SK-N-SH (cell line): ENCODE data around the gene OR10A5. TPM values are rescaled to one million over a fixed set of nuclear protein-coding genes. Genes with fewer than 3 reads are reported as not detected.
"Not testable (repeated sequence)": the region's sequence is repeated elsewhere in the genome, so short reads cannot be mapped to it uniquely, and the experiment has no call there.

Source experiments
- CTCF ChIA-PET: fragments of 300-600, 350-600 bp; formaldehyde crosslinking; extraction: SDS; loops from one replicate; lab custom pipeline; 2021; lab: Yijun Ruan, JAX
- POLR2A ChIA-PET: fragments of 350-600 bp; sonication (Branson Sonifier 250); formaldehyde crosslinking; extraction: SDS; loops from one replicate; lab custom pipeline; 2020; ENCODE audit warnings: antibody characterized with exemption, inconsistent platforms; lab: Yijun Ruan, JAX
- DNase-seq: peaks from one replicate; pipeline ENCODE4 v3.0.0; 2012
- H2AFZ ChIP-seq: fragments of 200-600 bp; sonication (generic); 2 replicates; pipeline ENCODE4 v1.8.1; 2016; ENCODE audit warnings: antibody characterized with exemption, mild to moderate bottlenecking, low read depth
- H3F3A ChIP-seq: fragments of 200-600 bp; sonication (generic); replicated peaks from 2 replicates; pipeline ENCODE3; 2016; ENCODE audit warnings: antibody characterized with exemption, mild to moderate bottlenecking; ENCODE audit not compliant: insufficient read depth
- H3K27ac ChIP-seq, 2 experiments: fragments of 200-500 bp in 1 of 2; fragments of 200-600 bp in 1 of 2; sonication (Bioruptor generic) in 1 of 2; sonication (generic), shearing (Covaris generic) in 1 of 2; 2 replicates each; pipeline versions ENCODE4 v1.5.1 to v1.6.1; 2014 to 2016; ENCODE audit warnings: low read depth in 2 of 2, inconsistent platforms in 1 of 2, low read length in 1 of 2, mild to moderate bottlenecking in 1 of 2, mixed read lengths in 1 of 2
- H3K27me3 ChIP-seq: fragments of 200-600 bp; sonication (generic), shearing (Covaris generic); 2 replicates; pipeline ENCODE4 v1.6.1; 2016; ENCODE audit warnings: mixed run types; ENCODE audit not compliant: insufficient read depth
- H3K36me3 ChIP-seq, 2 experiments: fragments of 200-500 bp in 1 of 2; fragments of 200-600 bp in 1 of 2; sonication (Bioruptor generic) in 1 of 2; sonication (generic) in 1 of 2; replicated peaks in 1 of 2; 2 replicates each; pipeline versions ENCODE3 to v1.5.1; 2014 to 2016; ENCODE audit warnings: low read length in 1 of 2, mild to moderate bottlenecking in 1 of 2; ENCODE audit not compliant: insufficient read depth in 2 of 2, control insufficient read depth in 1 of 2
- H3K4me1 ChIP-seq, 2 experiments: fragments of 200-500 bp in 1 of 2; fragments of 200-600 bp in 1 of 2; sonication (Bioruptor generic) in 1 of 2; sonication (generic), shearing (Covaris generic) in 1 of 2; 2 replicates each; pipeline versions ENCODE4 v1.5.1 to v1.6.1; 2014 to 2016; ENCODE audit warnings: low read depth in 1 of 2, low read length in 1 of 2, mixed run types in 1 of 2; ENCODE audit not compliant: insufficient read depth in 2 of 2, control insufficient read depth in 1 of 2
- H3K4me2 ChIP-seq: fragments of 200-600 bp; sonication (generic), shearing (Covaris generic); 2 replicates; pipeline ENCODE4 v1.6.1; 2017; ENCODE audit warnings: mixed run types
- H3K4me3 ChIP-seq, 2 experiments: fragments of 200-500 bp in 1 of 2; fragments of 200-600 bp in 1 of 2; sonication (Bioruptor generic) in 1 of 2; sonication (generic), shearing (Covaris generic) in 1 of 2; 2 replicates each; pipeline versions ENCODE4 v1.5.1 to v1.8.1; 2014 to 2016; ENCODE audit warnings: low read depth in 2 of 2, inconsistent platforms in 1 of 2, low read length in 1 of 2, mild to moderate bottlenecking in 1 of 2, mixed read lengths in 1 of 2, moderate library complexity in 1 of 2
- H3K79me2 ChIP-seq: fragments of 200-600 bp; sonication (generic); 2 replicates; pipeline ENCODE4 v1.8.1; 2017; ENCODE audit warnings: mild to moderate bottlenecking; ENCODE audit not compliant: insufficient read depth
- H3K9ac ChIP-seq: fragments of 200-600 bp; sonication (generic); 2 replicates; pipeline ENCODE4 v1.6.1; 2017; ENCODE audit warnings: mixed run types
- H3K9me2 ChIP-seq: fragments of 200-600 bp; sonication (generic); 2 replicates; pipeline ENCODE4 v1.6.1; 2017; ENCODE audit warnings: mixed run types
- H3K9me3 ChIP-seq: fragments of 200-600 bp; sonication (generic); 2 replicates; pipeline ENCODE4 v1.6.1; 2017; ENCODE audit warnings: mixed run types, mild to moderate bottlenecking, moderate library complexity
- H4K20me1 ChIP-seq: fragments of 200-600 bp; sonication (generic); 2 replicates; pipeline ENCODE4 v1.6.1; 2017; ENCODE audit warnings: mild to moderate bottlenecking, mixed run types; ENCODE audit not compliant: insufficient read depth
- CHD2 ChIP-seq: fragments of 150-350 bp; IDR thresholded peaks from 2 replicates; pipeline ENCODE4 v1.6.1; 2018; ENCODE audit warnings: low read length; ENCODE audit not compliant: partially characterized antibody
- CTCF ChIP-seq: fragments of 200-600 bp; sonication (generic); IDR thresholded peaks from 2 replicates; pipeline ENCODE4 v1.6.1; 2017; ENCODE audit warnings: antibody characterized with exemption, mild to moderate bottlenecking, moderate library complexity
- ELF1 ChIP-seq: IDR thresholded peaks from 2 replicates; pipeline ENCODE4 v1.4.0; 2012
- FOSL2 ChIP-seq: IDR thresholded peaks from 2 replicates; pipeline ENCODE4 v1.4.0; 2012; ENCODE audit warnings: low read depth, mild to moderate bottlenecking, moderate library complexity, borderline replicate concordance
- FOXJ3 ChIP-seq: sonication (generic); formaldehyde crosslinking; IDR thresholded peaks from 2 replicates; pipeline ENCODE4 v1.5.1; 2020; ENCODE audit warnings: mild to moderate bottlenecking, missing genetic modification reagents
- GABPA ChIP-seq: IDR thresholded peaks from 2 replicates; pipeline ENCODE4 v1.4.0; 2012; ENCODE audit warnings: low read depth, mild to moderate bottlenecking
- IRF3 ChIP-seq: fragments of 150-350 bp; IDR thresholded peaks from 2 replicates; pipeline ENCODE4 v1.6.1; 2016; ENCODE audit warnings: mild to moderate bottlenecking, low read depth, low read length
- PBX3 ChIP-seq: IDR thresholded peaks from 2 replicates; pipeline ENCODE4; 2012
- POLR2AphosphoS5 ChIP-seq: IDR thresholded peaks from 2 replicates; pipeline ENCODE4 v1.6.1; 2012; ENCODE audit warnings: low read depth, low read length
- REST ChIP-seq: IDR thresholded peaks from 2 replicates; pipeline ENCODE4 v1.6.1; 2012; ENCODE audit warnings: mild to moderate bottlenecking, low read depth, low read length, moderate library complexity
- SIN3A ChIP-seq: IDR thresholded peaks from 2 replicates; pipeline ENCODE4 v1.6.1; 2012; ENCODE audit warnings: low read depth, mild to moderate bottlenecking, low read length, moderate library complexity, borderline replicate concordance
- SMC3 ChIP-seq: IDR thresholded peaks from 2 replicates; pipeline ENCODE4 v1.6.1; 2012; ENCODE audit warnings: low read depth, low read length, improper control_type of control experiment
- TAF1 ChIP-seq: IDR thresholded peaks from 2 replicates; pipeline ENCODE4 v1.6.1; 2012; ENCODE audit warnings: low read depth, mild to moderate bottlenecking, low read length, moderate library complexity, borderline replicate concordance
- WGBS: methylation state at CpG from one replicate; pipeline ENCODE4 v1.1.6; 2017; ENCODE audit warnings: low lambda C conversion rate; 5-methylcytosine and 5-hydroxymethylcytosine counted together
- polyA plus RNA-seq, 3 experiments: library from polyadenylated mRNA; depleted of rRNA; stranded (reverse); fragments of >200 nt; gene quantifications; 2 replicates each; pipeline ENCODE4 v1.2.3, GENCODE V29; 2012

OR10A5 gene
- polyA plus RNA-seq, 1 of the 3 experiments (the other 2 are of a cell fraction), result not detected

GRCh38 chr11:6844356-6844755, 1.1 kb upstream of the OR10A5 start:
- CTCF ChIA-PET, result no interaction called here
- Histone ChIP-seq H3K79me2 (no peaks in the 10 kb centered on the region), H4K20me1 (no peaks in the 10 kb centered on the region), H3K9me2 (no peaks in the 10 kb centered on the region), H3K4me2 (no peak overlapping the region), H3K9me3 (no peaks in the 10 kb centered on the region), H3K4me1 (no peaks in the 10 kb centered on the region), H3K36me3 (no peaks in the 10 kb centered on the region), H3K27ac (no peak overlapping the region)
- POLR2A ChIA-PET, result no interaction called here
- TF ChIP-seq PBX3 (no peak), CHD2 (no peak), FOSL2 (no peak), POLR2AphosphoS5 (no peak), ELF1 (no peak)
- TF ChIP-seq, all 33 proteins: peak for 0
- 4% methylated on average over 5 of the region's 5 CpGs for WGBS
- no peaks in the 10 kb centered on the region for H3F3A ChIP-seq
- H3K9ac ChIP-seq, result no peak overlapping the region
- no peaks in the 10 kb centered on the region for H3K27me3 ChIP-seq
- no peak for DNase-seq
- no peak overlapping the region for H3K4me3 ChIP-seq
- no peak overlapping the region for H2AFZ ChIP-seq

- no peak overlapping the region for H3K4me3 ChIP-seq
- H4K20me1 ChIP-seq, result no peaks in the 10 kb centered on the region
- H3K36me3 ChIP-seq, result no peaks in the 10 kb centered on the region
- no peaks in the 10 kb centered on the region for H3K9me2 ChIP-seq
- TF ChIP-seq IRF3, result no peak
- no peak for TF ChIP-seq FOXJ3
- no peak for TF ChIP-seq SMC3
- TF ChIP-seq TAF1, result no peak
- TF ChIP-seq SIN3A, result no peak
- no peak for TF ChIP-seq GABPA
- TF ChIP-seq CTCF, result no peak
- TF ChIP-seq REST, result no peak
- CTCF ChIA-PET, result no interaction called here
- no peak overlapping the region for H3K27ac ChIP-seq
- 10% methylated on average over 2 of the region's 2 CpGs for WGBS
- no peaks in the 10 kb centered on the region for H3K79me2 ChIP-seq
- H3F3A ChIP-seq, result no peaks in the 10 kb centered on the region
- H2AFZ ChIP-seq, result no peak overlapping the region
- H3K27me3 ChIP-seq, result no peaks in the 10 kb centered on the region
- no peak overlapping the region for H3K4me2 ChIP-seq
- no peak for DNase-seq
- POLR2A ChIA-PET, result no interaction called here
- no peaks in the 10 kb centered on the region for H3K4me1 ChIP-seq
- H3K9ac ChIP-seq, result no peak overlapping the region
- no peaks in the 10 kb centered on the region for H3K9me3 ChIP-seq
Observed at GRCh38 chr11:6850526-6850925, 5.0 kb downstream of the OR10A5 start.

GRCh38 chr11:6854801-6855200, 9.3 kb downstream of the OR10A5 start:
- POLR2A ChIA-PET, DNase-seq, H2AFZ ChIP-seq, H3K4me3 ChIP-seq, H3K9me2 ChIP-seq, H3K4me1 ChIP-seq, H3K9me3 ChIP-seq, H3K36me3 ChIP-seq, H3K27ac ChIP-seq, H3K27me3 ChIP-seq, H3K4me2 ChIP-seq, H3K9ac ChIP-seq, H3K79me2 ChIP-seq, H4K20me1 ChIP-seq, H3F3A ChIP-seq: not testable (repeated sequence)
- 37% methylated on average over 6 of the region's 6 CpGs for WGBS
- CTCF ChIA-PET, result interaction anchor here (1.2 kb wide), 1 partner anchor 76 kb away, joined by 3 read pairs; no protein-coding TSS in a partner anchor
